GM18508 (cell line): Measurements from ENCODE around the gene AGPAT2.
"Not testable (repeated sequence)": the region's sequence is repeated elsewhere in the genome, so short reads cannot be mapped to it uniquely, and the experiment has no call there.

Source experiments
- ATAC-seq: cut with Tn5 transposase; IDR thresholded peaks from one replicate; pipeline ENCODE4 v1.9.1; 2021; ENCODE audit warnings: moderate number of reproducible peaks; ENCODE audit not compliant: insufficient read depth, unreplicated experiment

Gene AGPAT2

DNA sequence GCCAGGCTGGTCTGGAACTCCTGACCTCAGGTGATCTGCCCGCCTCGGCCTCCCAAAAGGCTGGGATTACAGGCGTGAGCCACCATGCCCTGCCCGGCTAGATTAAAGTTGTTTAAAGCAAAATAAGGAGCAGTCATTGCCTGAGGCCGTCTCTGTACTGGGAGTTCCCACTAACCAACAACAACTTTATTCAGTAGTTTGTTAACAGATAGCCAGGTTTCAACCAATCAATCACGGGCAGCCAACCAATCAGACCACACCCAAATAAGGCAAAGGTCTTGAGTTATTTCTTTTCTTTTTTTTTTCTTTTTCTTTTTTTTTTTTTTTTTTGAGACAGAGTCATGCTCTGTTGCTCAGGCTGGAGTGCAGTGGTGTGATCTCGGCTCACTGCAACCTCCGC is 17.5 kb upstream of the AGPAT2 start:
- not testable (repeated sequence) for ATAC-seq

DNA sequence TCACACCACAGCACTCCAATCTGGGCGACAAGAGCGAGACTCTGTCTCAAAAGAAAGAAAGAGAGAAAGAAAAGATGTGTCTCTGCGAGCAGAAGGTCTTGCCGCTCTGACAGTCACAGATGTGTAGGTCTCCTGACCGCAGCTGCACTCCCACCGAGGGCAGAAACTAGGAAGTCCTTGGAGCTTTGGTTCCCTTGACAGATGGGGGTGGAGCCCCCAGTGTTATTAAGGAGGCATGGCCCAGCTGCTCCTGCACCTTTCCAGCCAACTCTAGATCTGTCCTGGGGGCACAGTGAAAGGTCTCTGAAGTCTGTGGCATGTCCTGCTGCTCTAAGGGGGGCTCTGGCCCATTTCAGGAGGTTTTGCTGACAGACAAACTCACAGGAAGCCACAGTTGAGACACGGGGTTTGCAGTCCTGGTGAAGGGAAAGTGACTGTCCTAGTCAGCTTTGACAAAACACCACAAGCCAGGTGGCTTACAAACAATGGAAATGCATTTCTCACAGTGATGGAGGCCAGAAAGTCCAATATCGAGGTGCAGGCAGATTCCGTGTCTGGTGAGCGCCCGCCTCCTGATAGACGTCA is 16.1 kb upstream of the AGPAT2 start:
- no peak for ATAC-seq

DNA sequence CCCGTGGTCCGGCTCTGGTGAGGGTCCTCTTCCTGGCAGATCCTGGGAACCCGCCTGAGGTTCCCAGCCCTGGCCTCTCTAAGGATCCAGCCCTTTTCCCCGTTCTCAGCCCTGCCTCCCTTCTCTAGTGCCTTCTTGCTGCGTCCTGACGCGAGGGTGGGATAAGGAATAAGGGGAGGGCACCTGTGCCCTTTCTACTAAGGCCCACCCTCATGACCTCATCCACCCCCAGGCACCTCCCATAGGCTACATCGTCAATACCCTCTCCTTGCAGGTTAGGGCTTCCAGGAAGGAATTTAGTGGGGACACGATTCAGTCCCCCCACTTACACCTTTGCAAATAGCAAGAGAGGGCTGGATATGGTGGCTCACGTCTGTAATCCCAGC is 14.4 kb upstream of the AGPAT2 start:
- ATAC-seq, result no peak

DNA sequence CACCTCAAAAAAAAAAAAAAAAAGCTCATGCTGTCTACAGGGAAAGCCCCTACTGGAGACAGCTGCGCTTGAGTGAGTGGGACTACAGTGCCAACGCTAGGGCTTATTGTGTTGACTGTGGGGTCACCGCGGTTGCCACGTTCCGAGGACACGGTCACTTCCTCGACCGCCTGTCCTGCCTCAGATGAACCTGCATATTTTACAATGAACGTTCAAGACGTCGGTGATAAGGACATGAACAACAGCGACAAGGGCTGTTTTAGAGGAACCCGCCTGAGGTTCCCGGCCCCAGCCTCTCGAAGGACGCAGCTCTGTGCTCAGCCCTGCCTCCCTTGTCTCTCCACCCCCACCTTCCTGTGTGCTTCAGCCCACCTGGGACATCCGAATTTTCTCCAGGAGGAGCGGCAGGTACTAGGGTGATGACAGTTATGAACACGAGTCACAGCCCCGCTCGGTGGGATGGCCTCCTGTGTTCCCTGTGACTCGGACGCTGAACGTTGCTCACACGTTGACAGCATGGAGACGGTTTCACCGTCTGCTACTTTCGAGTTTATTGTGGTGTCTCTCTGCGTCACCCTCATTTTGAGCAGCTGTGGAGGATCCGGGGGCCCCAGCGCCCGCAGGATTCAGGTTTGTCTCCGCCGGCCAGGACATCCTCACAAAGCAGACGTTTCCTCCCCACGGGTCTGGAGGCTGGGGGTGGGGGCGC is 13.9 kb upstream of the AGPAT2 start:
- ATAC-seq, result no peak

DNA sequence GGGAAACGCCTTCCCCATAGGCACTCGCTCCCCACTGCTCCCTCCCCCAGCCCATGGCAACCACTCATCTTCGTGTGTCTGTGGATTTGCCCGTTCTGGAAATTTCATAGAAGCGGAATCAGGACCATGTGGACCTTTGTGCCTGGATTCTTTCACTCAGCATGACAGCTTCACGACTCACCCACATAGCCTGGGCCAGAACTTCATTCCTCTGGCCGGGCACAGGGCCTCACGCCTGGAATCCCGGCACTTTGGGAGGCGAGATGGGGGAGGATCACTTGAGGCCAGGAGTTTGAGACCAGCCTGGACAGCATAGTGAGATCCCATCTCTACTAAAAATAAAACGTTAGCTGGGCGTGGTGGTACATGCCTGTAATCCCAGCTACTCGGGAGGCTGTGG is 13.0 kb upstream of the AGPAT2 start:
- no peak for ATAC-seq

DNA sequence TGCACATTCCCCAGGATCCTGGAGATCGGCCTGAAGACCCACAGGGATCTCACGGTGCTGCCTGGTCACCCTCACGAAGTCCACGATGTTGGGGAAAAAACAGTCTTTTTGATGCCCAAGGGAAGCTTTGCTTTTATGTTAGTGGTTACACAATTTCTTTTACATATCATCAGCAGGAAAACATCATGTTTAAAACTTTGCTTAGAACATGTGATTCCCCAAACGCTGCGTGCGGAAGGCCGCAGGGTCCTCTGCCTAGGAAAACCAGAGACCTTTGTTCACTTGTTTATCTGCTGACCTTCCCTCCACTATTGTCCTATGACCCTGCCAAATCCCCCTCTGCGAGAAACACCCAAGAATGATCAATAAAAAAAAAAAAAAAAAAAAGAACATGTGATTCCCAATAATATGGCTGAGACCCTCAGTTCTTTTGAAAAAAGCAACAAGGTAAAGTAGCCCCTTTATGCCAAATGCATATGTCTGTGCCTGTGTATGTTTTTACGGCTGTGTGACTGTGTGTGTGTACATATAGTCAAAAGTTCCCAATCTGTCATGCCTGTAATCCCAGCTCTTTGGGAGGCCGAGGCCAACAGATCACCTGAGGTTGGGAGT is 11.5 kb upstream of the AGPAT2 start:
- no peak for ATAC-seq

DNA sequence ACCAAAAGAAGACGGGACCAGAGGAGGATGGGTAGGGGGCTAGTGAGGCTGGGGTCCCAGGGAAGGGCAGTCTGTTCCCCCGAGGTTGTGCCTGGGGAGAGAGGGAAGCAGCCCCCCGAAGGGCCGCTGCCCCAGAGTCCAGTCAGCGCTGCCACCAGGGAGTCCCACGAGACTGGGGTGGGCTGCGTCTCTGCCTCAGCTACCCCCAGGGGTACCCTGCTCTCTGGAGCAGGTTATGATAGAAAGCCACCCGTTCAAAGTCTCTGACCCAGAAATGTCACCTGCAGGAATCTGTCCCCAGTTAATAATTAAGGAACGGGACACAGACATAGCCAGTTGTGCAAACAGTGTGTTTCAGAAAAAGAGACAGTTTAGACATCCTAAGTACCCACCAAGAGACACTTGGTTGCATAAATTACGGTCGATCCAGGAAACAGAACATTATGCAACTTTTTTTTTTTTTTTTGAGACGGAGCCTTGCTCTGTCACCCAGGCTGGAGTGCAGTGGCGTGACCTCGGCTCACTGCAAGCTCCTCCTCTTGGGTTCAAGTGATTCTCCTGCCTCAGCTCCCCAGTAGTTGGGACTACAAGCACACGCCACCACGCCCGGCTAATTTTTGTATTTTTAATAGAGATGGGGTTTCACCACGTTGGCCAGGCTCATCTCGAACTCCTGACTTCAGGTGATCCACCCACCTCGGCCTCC is 10.7 kb upstream of the AGPAT2 start:
- no peak for ATAC-seq

DNA sequence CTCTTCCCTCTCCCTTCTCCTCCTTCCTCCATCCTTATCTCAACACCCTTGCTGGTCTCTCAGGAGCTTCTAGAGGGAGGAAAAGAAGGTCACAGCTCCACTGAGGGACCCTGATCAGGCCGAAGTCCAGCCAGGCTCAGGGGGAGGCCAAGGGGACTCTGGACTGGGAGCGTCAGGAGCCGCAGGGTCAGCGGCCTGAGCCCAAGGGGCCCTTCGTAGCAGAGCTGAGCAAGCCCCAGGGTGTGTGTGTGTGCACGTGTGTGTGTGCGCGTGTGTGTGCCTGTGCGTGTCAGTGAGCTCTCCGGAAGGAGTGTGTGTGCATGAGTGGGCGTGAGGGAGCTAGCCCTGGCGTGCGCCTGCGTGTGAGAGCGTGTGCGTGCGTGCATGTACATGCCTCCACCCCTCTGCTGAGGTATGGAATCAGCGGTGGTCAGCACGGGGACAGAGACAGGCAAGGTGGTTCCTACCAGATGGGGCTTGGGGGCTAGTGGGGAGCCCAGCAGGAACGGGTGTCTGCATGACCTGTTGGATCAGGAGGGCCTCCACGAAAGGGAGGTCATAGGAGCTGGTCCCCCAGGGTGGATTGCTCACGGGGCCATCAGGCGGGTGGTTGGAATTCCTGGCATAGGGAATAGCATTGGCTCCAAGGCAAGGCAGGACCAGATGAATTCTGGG is 10.0 kb upstream of the AGPAT2 start:
- ATAC-seq, result no peak

DNA sequence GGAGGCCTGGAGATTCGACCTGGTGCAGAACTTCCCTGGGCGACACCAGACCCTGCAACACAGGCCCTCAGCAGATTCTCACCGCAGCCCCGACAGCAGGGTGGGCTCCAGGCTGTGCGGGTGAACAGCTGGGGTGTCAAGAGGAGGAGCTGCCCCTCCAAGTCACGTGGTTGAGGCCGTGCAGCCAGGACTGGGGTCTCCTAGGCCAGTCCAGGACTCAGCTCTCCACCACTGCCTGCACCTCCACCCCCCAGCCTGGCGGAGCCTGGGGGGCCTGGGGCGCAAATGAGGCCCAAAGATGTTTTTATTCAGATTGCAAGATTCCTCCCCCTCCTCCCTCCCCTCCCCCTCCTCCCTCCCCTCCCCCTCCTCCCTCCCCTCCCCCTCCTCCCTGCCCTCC is 9.2 kb upstream of the AGPAT2 start:
- no peak for ATAC-seq

DNA sequence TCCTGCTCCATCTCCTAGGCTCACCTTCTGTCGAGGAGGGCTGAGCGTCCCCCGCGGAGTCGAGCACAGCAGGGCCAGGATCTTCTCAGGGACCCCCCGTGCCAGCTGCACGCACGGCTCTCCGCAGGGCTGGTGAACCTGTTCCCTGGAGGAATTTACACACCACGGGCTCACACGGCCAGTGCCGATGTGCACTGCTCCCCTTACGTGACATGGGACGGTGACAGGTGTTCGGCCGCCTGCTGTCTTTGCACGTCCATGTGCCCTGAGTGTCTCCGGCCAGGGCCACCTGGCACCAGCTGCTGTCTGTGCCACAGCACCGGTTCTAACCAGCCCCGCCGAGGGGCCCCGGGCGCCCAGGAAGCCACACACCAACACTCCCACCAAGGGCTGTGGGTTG is 8.7 kb upstream of the AGPAT2 start:
- ATAC-seq, result no peak

DNA sequence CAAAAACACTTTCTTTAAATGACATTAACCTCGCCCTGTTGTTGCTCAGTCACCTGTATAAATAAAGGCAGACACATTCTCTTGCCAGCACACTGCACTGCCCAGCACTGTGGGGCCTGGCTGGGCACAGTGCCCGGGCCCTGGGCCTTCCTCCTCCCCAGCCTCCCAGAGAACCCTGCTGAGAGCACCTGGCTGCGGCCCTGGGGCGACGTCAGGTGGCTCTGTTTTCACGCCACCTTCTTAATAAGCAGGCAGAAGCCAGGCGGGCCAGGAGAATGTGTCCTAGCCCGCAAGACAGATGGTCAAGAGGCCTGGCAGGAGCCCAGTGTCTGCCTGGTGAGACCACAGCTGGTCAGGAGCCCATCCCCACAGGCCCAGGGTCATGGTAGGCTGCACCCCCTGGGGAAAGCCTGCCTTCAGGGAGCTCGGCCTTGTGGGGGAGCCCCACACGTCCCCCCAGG is 8.2 kb upstream of the AGPAT2 start:
- ATAC-seq, result no peak

DNA sequence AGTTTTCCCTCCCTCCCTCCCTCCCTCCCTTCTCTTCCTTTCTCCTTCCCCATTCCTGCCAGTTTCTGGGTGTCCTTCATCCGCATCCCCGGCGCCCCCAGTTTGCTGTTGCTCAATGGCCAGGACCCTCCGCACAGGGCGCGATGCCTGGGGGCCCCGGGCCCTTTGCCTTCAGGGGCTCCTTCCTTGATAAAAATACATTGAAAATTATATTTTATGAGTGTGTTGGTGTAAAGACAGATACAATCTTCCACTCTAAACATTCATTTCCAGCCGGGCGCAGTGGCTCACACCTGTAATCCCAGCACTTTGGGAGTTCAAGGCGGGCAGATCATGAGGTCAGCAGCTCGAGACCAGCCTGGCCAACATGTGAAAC is 7.6 kb upstream of the AGPAT2 start:
- no peak for ATAC-seq

DNA sequence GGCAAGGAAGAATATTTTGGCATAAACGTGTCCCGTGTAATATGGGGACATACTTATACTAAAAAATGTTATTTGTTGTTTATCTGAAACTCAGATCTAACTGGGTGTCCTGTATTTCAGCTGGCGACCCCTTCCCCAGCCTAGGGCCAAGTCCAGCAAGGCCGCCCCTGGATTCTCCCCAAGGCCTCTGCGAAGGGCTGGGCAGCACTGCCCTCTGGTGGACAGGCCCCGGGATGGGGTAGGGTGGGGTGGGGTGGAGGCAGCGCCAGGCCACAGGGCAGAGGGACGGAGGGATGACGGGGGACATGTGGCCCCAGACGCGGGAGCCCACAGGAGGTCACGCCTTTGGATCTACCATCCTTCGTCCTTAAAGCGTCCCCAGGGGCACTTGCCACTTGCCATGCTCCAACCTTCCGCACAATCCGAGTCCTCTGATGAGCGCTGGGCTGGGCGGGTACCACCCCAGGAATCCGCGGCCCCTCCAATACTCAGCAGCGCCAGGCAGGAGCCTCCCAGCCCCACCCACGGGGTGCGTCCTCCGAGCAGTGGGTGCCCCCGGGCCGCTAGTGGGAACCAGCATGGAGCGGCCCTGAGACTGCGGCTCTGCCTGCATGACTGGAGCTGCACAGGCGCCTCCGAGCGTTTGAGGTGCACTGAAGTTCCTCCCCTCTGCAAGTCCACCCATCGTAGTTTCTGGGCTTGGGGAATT is 7.1 kb upstream of the AGPAT2 start:
- ATAC-seq, result no peak

DNA sequence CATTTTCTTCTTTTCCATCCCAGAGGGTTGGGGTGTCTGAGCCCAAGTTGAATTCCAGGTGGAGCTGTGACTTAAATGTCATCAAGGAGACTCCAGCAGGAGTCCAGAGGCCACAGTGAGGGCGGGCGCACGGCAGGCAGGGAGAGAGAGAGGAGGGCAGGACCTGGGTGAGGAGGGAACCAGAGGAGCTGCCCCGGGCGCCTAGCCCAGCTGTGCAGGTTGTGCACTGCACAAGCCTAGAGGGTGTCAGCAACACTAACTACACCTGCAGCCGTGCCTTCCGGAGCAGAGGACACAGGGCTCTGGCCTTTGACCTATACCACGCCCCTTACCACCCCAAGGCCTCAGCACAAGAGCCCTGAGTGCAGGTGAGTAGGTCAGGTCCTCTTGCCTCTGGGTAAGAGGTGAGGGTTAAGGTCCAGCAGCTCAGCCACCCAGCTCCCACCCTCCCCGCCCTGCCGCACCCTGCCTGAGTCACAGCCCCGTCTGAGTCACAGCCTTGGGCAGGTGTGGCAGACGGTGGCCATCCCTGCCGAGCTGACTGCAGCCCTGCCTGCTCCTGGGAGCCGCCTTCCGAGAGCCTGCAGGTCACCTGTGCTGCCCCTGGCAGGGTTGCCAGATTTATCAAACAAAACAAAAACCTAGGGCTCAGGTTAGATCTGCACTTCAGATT is 6.4 kb upstream of the AGPAT2 start:
- no peak for ATAC-seq

DNA sequence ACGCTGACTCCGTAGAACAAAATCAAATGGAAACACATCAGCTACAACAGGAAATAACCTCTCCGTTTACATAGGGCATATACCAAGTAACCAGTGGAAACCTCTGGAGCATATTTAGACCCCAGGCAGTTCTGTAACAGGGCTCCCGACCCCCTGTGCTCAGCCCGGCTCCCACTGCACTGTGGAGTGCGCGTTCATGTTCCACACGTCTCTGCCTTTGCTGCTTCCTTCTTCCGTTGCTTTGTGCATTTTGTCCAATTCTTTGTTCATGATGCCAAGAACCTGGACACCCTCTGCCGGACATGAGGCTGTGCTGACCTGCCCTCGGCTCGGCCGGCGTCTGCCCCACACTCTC is 5.9 kb upstream of the AGPAT2 start:
- ATAC-seq, result no peak

DNA sequence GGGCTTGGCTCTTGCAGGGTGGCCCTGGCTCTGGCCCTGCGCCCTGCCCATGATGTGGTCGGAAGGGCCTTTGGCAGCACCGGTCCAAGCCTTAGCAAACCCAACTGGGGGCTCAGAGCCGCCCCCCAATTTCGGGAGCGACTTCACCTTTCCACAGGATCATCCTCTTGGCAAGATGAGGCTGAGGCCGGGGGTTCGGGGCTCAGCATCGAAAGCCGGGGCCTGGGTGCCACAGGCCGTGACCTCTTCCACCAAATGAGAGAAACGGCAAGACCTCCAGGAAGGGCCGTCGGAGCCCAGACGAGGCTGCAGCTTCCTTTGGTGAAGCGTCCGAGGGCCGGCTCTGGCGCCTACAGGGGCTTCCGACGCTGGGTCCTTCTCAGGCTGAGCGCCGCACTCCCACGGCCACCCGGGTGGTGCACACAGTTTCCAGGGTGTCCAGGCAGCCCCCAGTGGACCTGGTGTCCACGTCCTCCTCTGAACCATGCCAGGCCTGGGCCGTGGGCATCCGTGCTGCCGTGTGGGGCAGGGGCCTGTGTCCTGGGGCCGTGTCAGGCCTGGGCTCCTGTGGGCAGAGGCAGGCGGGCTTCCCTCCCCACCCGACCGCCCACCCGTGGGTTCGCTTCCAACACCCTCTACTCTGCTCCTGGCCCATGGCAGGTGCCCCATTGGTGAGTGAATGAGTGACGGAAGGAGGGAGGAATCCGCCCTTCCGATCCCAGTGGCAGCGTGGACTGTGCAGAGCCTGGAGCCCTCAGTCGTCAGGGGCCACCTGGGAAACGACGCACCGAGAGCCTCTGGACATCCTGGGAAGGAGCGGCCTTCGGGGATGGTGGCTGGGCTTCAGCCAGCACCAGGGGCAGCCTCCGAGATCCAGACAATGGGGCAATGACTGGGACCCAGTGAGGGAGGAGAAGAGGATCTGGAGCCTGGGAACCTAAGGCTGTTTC is 5.2 kb upstream of the AGPAT2 start:
- no peak for ATAC-seq

DNA sequence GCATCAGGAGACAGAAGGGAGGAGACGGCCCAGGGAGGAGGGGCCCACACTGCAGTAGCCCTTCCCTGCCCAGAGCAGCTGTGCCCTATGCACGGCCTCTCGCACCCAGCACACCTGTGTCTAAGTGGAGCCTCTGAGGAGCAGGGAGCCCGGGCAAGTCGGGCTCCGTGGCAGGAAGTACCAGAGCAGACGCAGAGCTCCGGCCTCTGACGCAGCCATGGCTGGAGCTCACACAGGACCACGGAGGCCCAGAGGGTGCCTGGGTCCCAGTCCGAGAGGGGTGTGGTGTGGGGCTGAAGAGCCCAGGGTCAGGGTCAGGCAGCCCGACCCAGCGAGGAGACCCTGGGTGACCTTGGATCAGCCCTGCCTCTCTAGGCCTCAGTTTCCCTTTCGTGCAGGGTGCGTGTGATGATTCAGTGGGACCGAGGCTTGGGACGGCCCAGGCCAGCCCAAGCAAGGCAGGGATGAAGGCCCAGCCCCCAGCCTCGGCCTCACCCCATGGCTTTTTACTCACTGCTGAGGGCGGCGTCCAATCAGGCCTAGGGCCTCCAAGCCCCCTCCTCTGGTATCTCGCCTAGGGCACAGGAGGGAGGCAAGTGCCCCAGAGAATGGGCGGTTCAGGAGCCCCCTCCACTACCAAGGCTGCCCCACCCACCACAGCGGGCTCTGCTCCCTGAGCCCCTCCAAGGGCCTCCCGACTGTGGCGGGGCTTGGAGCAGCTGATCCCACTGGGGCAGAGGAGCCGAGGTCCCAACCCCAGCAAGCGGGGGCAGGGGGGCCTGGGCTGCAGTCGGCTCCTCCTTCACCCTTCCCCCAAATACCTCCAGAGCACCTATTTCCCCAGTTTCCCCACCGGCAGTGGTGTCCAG is 4.3 kb upstream of the AGPAT2 start:
- ATAC-seq, result no peak

DNA sequence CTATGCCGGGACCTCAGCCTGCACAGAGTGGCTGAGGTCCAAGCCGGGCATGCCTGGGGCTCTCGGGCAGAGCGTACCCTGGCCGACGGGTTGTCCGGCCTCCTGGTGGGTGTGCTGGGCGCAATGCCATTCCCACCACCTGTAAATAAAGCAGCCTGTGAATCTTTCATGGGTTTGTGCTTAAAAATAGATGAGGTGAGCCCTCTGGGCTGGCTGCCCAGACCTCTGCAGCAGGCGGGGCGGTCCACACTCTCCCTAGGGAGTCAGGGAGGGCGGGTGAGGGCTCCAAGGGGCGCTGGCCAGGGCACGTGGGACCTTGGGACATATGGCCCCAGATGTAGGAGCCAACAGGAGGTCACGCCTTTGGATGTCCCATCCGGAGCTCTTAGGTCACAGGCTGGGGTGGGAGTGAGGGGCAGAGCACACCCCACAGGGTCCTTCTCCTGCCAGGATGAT is 3.6 kb upstream of the AGPAT2 start:
- no peak for ATAC-seq
